ENCODE measurements around the gene ITFG1.
A peak's percentile ranks its signal among the peaks of the same experiment; 100 is the strongest.
"Not testable (repeated sequence)": the region's sequence is repeated elsewhere in the genome, so short reads cannot be mapped to it uniquely, and the experiment has no call there.

ITFG1 gene

DNA sequence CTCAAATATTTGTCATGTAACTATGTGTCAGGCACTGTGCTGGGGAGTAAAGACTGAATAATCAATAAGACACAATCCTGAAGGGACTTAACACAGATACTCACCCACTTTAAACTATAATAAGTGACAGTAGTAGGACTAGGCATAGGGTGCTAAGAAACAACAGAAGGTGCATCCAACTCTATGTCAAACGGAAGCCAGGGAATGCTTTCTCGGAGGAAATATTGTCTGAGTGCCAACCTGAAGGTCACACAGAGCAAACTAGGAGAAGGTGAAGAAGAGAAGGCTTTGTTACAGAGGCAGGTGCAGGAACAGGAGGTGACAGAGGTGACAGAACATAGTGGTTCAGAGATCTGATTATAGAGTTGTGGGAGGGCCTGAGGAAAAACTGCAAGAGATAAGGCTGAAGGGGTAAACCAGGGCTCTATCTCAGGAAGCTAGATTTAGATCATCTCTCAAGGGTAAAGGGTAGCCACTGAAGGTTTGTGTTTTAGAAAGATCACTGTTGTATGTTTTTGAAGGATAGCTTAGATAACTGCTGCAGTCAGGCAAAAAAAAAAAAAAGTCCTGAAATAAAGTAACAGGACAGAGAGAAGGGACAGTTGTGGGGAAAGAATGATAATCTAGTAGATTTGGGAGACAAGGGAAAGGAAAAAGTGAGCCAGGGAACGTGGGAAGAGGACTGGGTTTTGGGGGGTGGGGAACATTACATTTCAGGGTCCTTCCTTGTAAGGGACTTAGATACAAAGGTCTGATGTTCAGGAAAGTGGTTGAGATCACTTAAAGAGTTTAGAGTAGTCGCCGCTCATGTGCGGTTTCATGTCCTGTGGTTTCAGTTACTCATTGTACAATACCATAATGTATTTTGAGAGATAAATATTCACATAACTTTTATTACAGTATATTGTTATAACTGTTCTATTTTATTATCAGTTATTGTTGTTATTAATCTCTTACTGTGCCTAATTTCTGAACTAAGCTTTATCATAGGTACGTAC is 231.5 kb downstream of the ITFG1 start:
- no peak for DNase-seq (ENCODE audit: low read depth)
- Histone ChIP-seq H3K9me3 (ENCODE audit: control insufficient read depth, low read length) (no peaks in the 10 kb centered on the region), H3K9ac (ENCODE audit: low read length) (no peak overlapping the region), H3K4me3 (ENCODE audit: low read length) (no peak overlapping the region), H3K4me1 (ENCODE audit: control insufficient read depth, insufficient read depth, low read length) (no peaks in the 10 kb centered on the region), H3K36me3 (ENCODE audit: control insufficient read depth, insufficient read depth, low read length, severe bottlenecking) (peaks cover 16% of the 10 kb centered on the region), H3K27me3 (replicated peaks; ENCODE audit: control insufficient read depth, insufficient read depth, low read length) (no peaks in the 10 kb centered on the region)

DNA sequence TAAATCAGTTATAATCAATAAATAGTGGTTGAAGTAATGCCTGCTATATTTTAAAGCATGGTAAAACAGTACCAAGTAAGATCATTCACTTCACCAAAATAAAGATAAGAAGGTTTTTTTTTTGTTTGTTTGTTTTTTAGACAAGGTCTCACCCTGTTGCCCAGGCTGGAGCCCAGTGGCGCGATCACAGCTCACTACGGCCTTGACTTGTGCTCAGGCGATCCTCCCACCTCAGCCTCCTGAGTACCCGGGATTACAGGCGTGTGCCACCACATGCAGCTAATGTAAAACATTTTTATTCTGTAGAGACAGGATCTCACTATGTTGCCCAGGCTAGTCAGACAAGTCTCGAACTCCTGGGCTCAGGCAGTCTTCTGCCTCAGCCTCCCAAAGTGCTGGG is 232.6 kb downstream of the ITFG1 start:
- Histone ChIP-seq H3K9me3 (ENCODE audit: control insufficient read depth, low read length) (no peaks in the 10 kb centered on the region), H3K4me3 (ENCODE audit: low read length) (no peak overlapping the region), H3K36me3 (ENCODE audit: control insufficient read depth, insufficient read depth, low read length, severe bottlenecking) (peaks cover 16% of the 10 kb centered on the region), H3K4me1 (ENCODE audit: control insufficient read depth, insufficient read depth, low read length) (no peaks in the 10 kb centered on the region), H3K9ac (ENCODE audit: low read length) (no peak overlapping the region), H3K27me3 (replicated peaks; ENCODE audit: control insufficient read depth, insufficient read depth, low read length) (no peaks in the 10 kb centered on the region)
- DNase-seq (ENCODE audit: low read depth) = no peak

DNA sequence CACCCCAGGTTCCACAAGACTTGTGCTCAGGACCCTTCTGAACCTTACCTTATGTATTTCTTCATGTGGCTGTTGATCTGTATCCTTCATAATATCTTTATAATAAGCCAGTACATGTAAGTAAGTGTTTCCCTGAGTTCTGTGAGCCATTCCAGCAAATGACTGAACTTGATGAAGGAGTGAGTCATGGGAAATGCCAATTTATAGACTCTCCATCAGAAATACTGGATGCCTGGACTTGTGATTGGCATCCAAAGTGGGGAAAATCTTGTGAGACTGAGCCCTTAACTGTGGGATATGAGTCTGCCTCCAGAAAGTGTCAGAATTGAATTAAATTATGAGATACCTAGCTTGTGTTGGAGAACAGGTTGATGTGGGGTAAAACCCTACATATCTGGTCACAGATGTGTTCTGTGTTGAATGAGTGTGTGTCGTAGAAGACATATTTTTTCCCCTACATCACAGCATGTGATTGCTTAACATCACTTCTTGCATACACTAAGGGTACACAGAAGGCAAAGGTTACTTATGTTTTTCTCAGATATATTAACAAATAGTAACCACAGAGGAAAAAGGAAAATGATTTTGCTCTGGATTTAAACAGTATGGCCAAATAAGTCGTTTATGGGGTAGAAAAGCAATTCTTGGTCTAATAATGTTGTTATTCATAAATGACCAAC is 247.0 kb downstream of the ITFG1 start:
- DNase-seq (ENCODE audit: low read depth) = no peak
- peaks cover 23% of the 10 kb centered on the region for H3K36me3 ChIP-seq (ENCODE audit: control insufficient read depth, insufficient read depth, low read length, severe bottlenecking)
- no peaks in the 10 kb centered on the region for H3K9me3 ChIP-seq (ENCODE audit: control insufficient read depth, low read length)
- no peaks in the 10 kb centered on the region for H3K27me3 ChIP-seq (replicated peaks; ENCODE audit: control insufficient read depth, insufficient read depth, low read length)
- no peaks in the 10 kb centered on the region for H3K4me1 ChIP-seq (ENCODE audit: control insufficient read depth, insufficient read depth, low read length)
- no peak overlapping the region for H3K4me3 ChIP-seq (ENCODE audit: low read length)
- no peak overlapping the region for H3K9ac ChIP-seq (ENCODE audit: low read length)

DNA sequence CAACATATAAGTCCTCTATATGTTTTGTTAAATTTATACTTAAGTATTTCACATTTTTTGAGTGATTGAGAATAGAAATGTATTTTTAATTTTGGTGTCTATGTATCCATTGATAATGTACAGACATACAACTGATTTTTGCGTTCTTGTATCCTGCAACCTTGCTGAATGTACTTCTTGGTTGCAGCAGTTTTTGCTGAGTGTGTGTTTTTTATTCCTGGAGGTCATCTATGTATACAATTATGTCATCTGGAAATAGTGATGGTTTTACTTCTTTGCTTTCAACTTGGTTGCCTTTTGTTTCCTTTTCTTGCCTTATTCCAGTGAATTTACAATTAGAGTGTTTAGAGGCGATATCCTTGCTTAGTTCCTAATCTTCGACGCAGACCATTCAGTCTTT is 249.6 kb downstream of the ITFG1 start:
- H3K27me3 ChIP-seq (replicated peaks; ENCODE audit: control insufficient read depth, insufficient read depth, low read length) = no peaks in the 10 kb centered on the region
- H3K36me3 ChIP-seq (ENCODE audit: control insufficient read depth, insufficient read depth, low read length, severe bottlenecking) = peaks cover 3% of the 10 kb centered on the region
- no peaks in the 10 kb centered on the region for H3K9me3 ChIP-seq (ENCODE audit: control insufficient read depth, low read length)
- no peak overlapping the region for H3K9ac ChIP-seq (ENCODE audit: low read length)
- no peaks in the 10 kb centered on the region for H3K4me1 ChIP-seq (ENCODE audit: control insufficient read depth, insufficient read depth, low read length)
- no peak for DNase-seq (ENCODE audit: low read depth)
- H3K4me3 ChIP-seq (ENCODE audit: low read length) = no peak overlapping the region

DNA sequence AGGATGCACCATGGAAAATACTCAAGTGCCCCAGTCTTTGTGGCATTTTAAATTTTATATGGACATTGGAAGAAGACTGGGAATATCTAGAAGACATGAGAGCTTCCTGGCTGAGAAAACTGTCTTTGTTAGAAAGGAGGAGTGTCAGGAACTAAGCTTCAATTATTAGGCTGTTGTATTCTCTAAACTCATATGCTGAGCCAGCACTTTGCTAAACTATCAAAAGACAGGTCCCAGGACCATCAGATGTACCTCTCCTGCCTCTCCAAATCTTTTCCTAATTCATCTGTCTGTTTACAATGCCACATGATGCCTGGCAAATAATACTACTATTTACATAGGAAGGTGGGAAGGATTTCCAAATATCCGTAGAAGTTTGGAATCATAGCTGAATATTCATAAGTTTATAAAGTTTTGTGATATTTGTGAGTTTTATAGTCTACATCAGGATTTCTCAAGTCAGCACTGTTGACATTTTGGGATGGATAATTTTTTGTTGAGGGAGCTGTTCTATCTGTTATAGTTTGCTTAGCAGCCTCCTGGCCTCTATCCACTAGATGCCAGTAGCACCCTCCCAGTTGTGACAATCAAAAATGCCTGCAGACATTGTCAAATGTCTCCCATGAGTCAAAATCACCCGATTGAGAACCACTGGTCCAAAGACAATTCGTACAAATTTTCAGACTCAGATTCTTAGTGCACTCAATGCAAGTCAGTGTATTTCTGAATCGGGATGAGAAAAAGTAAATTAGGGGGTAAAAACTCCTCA is 255.9 kb downstream of the ITFG1 start:
- Histone ChIP-seq H3K27me3 (replicated peaks; ENCODE audit: control insufficient read depth, insufficient read depth, low read length) (no peaks in the 10 kb centered on the region), H3K4me1 (ENCODE audit: control insufficient read depth, insufficient read depth, low read length) (no peaks in the 10 kb centered on the region), H3K9me3 (ENCODE audit: control insufficient read depth, low read length) (no peaks in the 10 kb centered on the region), H3K4me3 (ENCODE audit: low read length) (no peak overlapping the region), H3K36me3 (ENCODE audit: control insufficient read depth, insufficient read depth, low read length, severe bottlenecking) (peaks cover 2% of the 10 kb centered on the region), H3K9ac (ENCODE audit: low read length) (no peak overlapping the region)
- no peak for DNase-seq (ENCODE audit: low read depth)

DNA sequence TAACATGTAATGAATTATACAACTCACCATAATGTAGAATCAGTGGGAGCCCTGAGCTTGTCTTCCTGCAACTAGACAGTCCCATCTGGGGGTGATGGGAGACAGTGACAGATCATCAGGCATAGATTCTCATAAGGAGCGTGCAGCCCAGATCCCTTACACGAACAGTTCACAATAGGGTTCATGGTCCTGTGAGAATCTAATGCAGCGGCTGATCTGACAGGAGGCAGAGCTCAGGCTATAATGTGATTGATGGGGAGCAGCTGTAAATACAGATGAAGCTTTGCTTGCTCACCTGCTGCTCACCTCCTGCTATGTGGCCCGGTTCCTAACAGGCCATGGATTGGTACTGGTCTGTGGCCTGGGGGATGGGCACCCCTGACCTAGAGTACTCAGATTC is 257.4 kb downstream of the ITFG1 start:
- not testable (repeated sequence) for H3K27me3 ChIP-seq (replicated peaks; ENCODE audit: control insufficient read depth, insufficient read depth, low read length); H3K4me1 ChIP-seq (ENCODE audit: control insufficient read depth, insufficient read depth, low read length); H3K9me3 ChIP-seq (ENCODE audit: control insufficient read depth, low read length); DNase-seq (ENCODE audit: low read depth); H3K36me3 ChIP-seq (ENCODE audit: control insufficient read depth, insufficient read depth, low read length, severe bottlenecking); H3K9ac ChIP-seq (ENCODE audit: low read length); H3K4me3 ChIP-seq (ENCODE audit: low read length)

DNA sequence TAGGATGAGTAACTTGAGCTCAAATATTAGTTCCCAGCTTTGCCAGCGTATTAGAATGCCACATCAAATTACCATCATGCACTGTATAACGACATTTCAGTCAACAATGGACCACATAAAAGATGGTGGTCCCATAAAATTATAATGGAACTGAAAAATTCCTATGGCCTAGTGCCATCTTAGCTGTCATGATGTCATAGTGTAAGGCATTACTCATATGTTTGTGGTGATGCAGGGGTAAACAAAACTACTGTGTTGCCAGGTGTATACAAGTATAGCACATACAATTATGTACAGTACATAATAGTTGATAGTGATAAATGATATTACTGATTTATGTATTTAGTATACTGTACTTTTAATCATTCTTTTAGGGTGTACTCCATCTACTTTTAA is 262.7 kb downstream of the ITFG1 start:
- H3K4me3 ChIP-seq (ENCODE audit: low read length) = no peak overlapping the region
- H3K4me1 ChIP-seq (ENCODE audit: control insufficient read depth, insufficient read depth, low read length) = peaks cover 9% of the 10 kb centered on the region
- H3K9me3 ChIP-seq (ENCODE audit: control insufficient read depth, low read length) = no peaks in the 10 kb centered on the region
- no peaks in the 10 kb centered on the region for H3K27me3 ChIP-seq (replicated peaks; ENCODE audit: control insufficient read depth, insufficient read depth, low read length)
- no peak overlapping the region for H3K9ac ChIP-seq (ENCODE audit: low read length)
- no peak for DNase-seq (ENCODE audit: low read depth)
- peaks cover 2% of the 10 kb centered on the region for H3K36me3 ChIP-seq (ENCODE audit: control insufficient read depth, insufficient read depth, low read length, severe bottlenecking)

DNA sequence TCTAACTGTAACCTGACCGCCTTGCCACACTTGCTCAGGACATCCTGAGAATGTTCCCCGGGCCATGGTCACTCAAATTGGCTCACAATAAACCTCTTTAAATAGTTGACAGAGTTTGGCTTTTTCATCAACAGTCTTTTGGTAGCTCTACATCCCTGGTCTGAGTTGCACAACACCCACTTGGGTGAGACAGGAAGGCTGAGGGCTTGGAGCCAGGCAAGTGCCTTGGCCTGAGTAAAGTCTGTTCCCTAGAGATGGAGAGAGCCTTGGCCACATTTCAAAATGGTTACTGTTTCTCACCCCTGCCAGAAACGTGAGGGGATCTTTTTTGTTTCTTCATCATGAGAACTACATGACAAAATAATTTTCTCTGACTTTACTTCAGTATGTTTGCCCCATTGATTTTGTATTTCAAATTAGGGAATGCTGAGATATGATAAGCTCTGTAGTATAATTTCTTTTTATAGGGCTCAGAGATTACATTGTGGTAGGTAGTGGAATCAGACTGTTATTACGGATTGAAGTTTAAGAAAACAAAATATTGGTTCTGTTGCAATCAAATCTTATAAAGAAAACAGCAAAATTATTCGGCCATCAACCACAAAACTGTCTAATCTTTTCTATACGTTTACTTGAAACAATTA is 263.2 kb downstream of the ITFG1 start:
- Histone ChIP-seq H3K9ac (ENCODE audit: low read length) (no peak overlapping the region), H3K9me3 (ENCODE audit: control insufficient read depth, low read length) (no peaks in the 10 kb centered on the region), H3K27me3 (replicated peaks; ENCODE audit: control insufficient read depth, insufficient read depth, low read length) (no peaks in the 10 kb centered on the region), H3K4me3 (ENCODE audit: low read length) (no peak overlapping the region), H3K4me1 (ENCODE audit: control insufficient read depth, insufficient read depth, low read length) (peaks cover 9% of the 10 kb centered on the region), H3K36me3 (ENCODE audit: control insufficient read depth, insufficient read depth, low read length, severe bottlenecking) (peaks cover under 1% of the 10 kb centered on the region)
- DNase-seq (ENCODE audit: low read depth) = peak; percentile 40

DNA sequence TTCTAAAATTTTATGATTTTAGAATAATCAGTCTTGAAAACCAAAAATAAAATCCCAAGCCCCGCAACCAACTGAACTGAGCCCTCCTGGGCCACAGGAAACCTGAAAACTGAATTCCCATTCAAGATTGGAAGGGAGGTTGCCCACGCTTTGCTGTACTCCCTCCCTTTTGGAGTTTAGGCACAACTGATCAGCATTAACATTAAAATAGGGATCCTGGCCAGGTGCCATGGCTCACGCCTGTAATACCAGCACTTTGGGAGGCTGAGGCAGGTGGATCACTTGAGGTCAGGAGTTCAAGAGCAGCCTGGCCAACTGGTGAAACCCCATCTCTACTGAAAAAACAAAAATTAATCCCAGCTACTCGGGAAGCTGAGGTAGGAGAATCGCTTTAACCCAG is 264.4 kb downstream of the ITFG1 start:
- DNase-seq (ENCODE audit: low read depth) = no peak
- H3K27me3 ChIP-seq (replicated peaks; ENCODE audit: control insufficient read depth, insufficient read depth, low read length) = no peaks in the 10 kb centered on the region
- H3K4me1 ChIP-seq (ENCODE audit: control insufficient read depth, insufficient read depth, low read length) = peaks cover 9% of the 10 kb centered on the region
- H3K36me3 ChIP-seq (ENCODE audit: control insufficient read depth, insufficient read depth, low read length, severe bottlenecking) = no peaks in the 10 kb centered on the region
- no peak overlapping the region for H3K9ac ChIP-seq (ENCODE audit: low read length)
- H3K9me3 ChIP-seq (ENCODE audit: control insufficient read depth, low read length) = no peaks in the 10 kb centered on the region
- H3K4me3 ChIP-seq (ENCODE audit: low read length) = no peak overlapping the region

DNA sequence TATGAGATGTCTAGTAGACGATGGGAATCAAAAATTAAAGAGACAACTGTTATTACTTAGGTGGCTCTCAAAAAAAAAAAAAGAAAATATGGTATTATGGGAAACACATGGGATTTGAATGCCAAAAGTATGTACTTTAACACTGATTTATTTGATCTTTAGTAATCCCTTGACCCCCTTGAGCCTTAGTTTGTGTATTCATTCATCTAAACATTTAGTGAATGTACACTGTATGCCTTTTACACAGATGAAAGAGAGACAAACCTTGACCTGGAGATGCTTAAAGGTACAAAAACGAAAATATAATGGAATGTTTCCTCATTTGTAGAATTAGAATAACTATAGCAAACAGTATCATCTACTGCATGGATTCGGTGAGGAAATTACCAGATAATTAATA is 278.5 kb downstream of the ITFG1 start:
- H3K4me3 ChIP-seq (ENCODE audit: low read length) = no peak overlapping the region
- no peaks in the 10 kb centered on the region for H3K27me3 ChIP-seq (replicated peaks; ENCODE audit: control insufficient read depth, insufficient read depth, low read length)
- H3K9me3 ChIP-seq (ENCODE audit: control insufficient read depth, low read length) = no peaks in the 10 kb centered on the region
- H3K36me3 ChIP-seq (ENCODE audit: control insufficient read depth, insufficient read depth, low read length, severe bottlenecking) = no peaks in the 10 kb centered on the region
- no peaks in the 10 kb centered on the region for H3K4me1 ChIP-seq (ENCODE audit: control insufficient read depth, insufficient read depth, low read length)
- H3K9ac ChIP-seq (ENCODE audit: low read length) = no peak overlapping the region
- DNase-seq (ENCODE audit: low read depth) = no peak

DNA sequence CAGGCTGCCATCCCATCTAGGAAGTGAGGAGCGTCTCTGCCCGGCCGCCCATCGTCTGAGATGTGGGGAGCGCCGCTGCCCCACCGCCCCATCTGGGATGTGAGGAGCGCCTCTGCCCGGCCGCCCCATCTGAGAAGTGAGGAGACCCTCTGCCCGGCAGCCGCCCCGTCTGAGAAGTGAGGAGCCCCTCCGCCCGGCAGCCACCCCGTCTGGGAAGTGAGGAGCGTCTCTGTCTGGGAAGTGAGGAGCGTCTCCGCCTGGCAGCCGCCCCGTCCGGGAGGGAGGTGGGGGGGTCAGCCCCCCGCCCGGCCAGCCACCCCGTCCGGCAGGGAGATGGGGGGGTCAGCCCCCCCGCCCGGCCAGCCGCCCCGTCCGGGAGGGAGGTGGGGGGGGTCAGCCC is 279.8 kb downstream of the ITFG1 start:
- H3K4me3 ChIP-seq (ENCODE audit: low read length); H3K4me1 ChIP-seq (ENCODE audit: control insufficient read depth, insufficient read depth, low read length); H3K27me3 ChIP-seq (replicated peaks; ENCODE audit: control insufficient read depth, insufficient read depth, low read length); H3K9ac ChIP-seq (ENCODE audit: low read length); DNase-seq (ENCODE audit: low read depth); H3K9me3 ChIP-seq (ENCODE audit: control insufficient read depth, low read length); H3K36me3 ChIP-seq (ENCODE audit: control insufficient read depth, insufficient read depth, low read length, severe bottlenecking): not testable (repeated sequence)
